Nephron (organoid): Measurements from ENCODE around the gene SLC35E1.

Experiments used
- H3K27ac Mint-ChIP-seq, 3 experiments: 2 replicates each; pipeline ENCODE4 v1.8.0; 2020; ENCODE audit warnings: mixed read lengths in 3 of 3, mild to moderate bottlenecking in 2 of 3, moderate library complexity in 1 of 3
- H3K27me3 Mint-ChIP-seq: 2 replicates; pipeline ENCODE4 v1.8.0; 2021; ENCODE audit warnings: low read depth, mild to moderate bottlenecking, moderate library complexity, mixed read lengths
- H3K36me3 Mint-ChIP-seq: 2 replicates; pipeline ENCODE4 v1.8.0; 2020; ENCODE audit warnings: low read depth, mixed read lengths
- H3K4me1 Mint-ChIP-seq: 2 replicates; pipeline ENCODE4 v1.8.0; 2020; ENCODE audit warnings: mixed read lengths
- H3K4me3 Mint-ChIP-seq, 3 experiments: 2 replicates each; pipeline ENCODE4 v1.8.0; 2020; ENCODE audit warnings: mild to moderate bottlenecking in 3 of 3, mixed read lengths in 3 of 3, moderate library complexity in 2 of 3
- H3K9me3 Mint-ChIP-seq: 2 replicates; pipeline ENCODE4 v1.8.0; 2020; ENCODE audit warnings: mixed read lengths
- CTCF ChIP-seq, 3 experiments: fragments of 200-600 bp; sonication (generic); IDR thresholded peaks; one replicate each; pipeline ENCODE4 v1.5.0; 2021; ENCODE audit warnings: antibody characterized with exemption in 3 of 3; ENCODE audit not compliant: unreplicated experiment in 3 of 3

Gene SLC35E1

GRCh38 chr19:16522559-16523377, 49.4 kb downstream of the SLC35E1 start:
- Mint-ChIP-seq H3K4me3 (no peak overlapping the region), H3K27me3 (no peaks in the 10 kb centered on the region), H3K9me3 (no peaks in the 10 kb centered on the region), H3K36me3 (peaks cover 52% of the 10 kb centered on the region), H3K27ac (no peak overlapping the region), H3K4me1 (no peaks in the 10 kb centered on the region)
- TF ChIP-seq CTCF (IDR thresholded peaks at IDR 0.05; ENCODE audit: unreplicated experiment in 3 of 3): no peak

- no peak for TF ChIP-seq CTCF (IDR thresholded peaks at IDR 0.05; ENCODE audit: unreplicated experiment in 3 of 3)
- Mint-ChIP-seq H3K27ac (no peak overlapping the region), H3K36me3 (peaks cover 54% of the 10 kb centered on the region), H3K9me3 (no peaks in the 10 kb centered on the region), H3K27me3 (no peaks in the 10 kb centered on the region), H3K4me1 (no peaks in the 10 kb centered on the region), H3K4me3 (no peak overlapping the region)
Observed at GRCh38 chr19:16521715-16522289, 50.4 kb downstream of the SLC35E1 start.

GRCh38 chr19:16520986-16521624, 51.1 kb downstream of the SLC35E1 start:
- H3K27me3 Mint-ChIP-seq: no peaks in the 10 kb centered on the region
- H3K4me3 Mint-ChIP-seq: no peak overlapping the region
- TF ChIP-seq CTCF (IDR thresholded peaks at IDR 0.05; ENCODE audit: unreplicated experiment in 3 of 3): no peak
- no peak overlapping the region for H3K27ac Mint-ChIP-seq
- peaks cover 51% of the 10 kb centered on the region for H3K36me3 Mint-ChIP-seq
- H3K4me1 Mint-ChIP-seq: no peaks in the 10 kb centered on the region
- H3K9me3 Mint-ChIP-seq: no peaks in the 10 kb centered on the region

- Mint-ChIP-seq H3K4me3 (no peak overlapping the region), H3K9me3 (no peaks in the 10 kb centered on the region), H3K36me3 (peaks cover 47% of the 10 kb centered on the region), H3K27me3 (no peaks in the 10 kb centered on the region), H3K27ac (no peak overlapping the region), H3K4me1 (no peaks in the 10 kb centered on the region)
- TF ChIP-seq CTCF (IDR thresholded peaks at IDR 0.05; ENCODE audit: unreplicated experiment in 3 of 3): no peak
Observed at GRCh38 chr19:16520074-16520973, 51.9 kb downstream of the SLC35E1 start.

- no peak overlapping the region for H3K27ac Mint-ChIP-seq
- no peaks in the 10 kb centered on the region for H3K9me3 Mint-ChIP-seq
- H3K27me3 Mint-ChIP-seq: no peaks in the 10 kb centered on the region
- no peak overlapping the region for H3K4me3 Mint-ChIP-seq
- TF ChIP-seq CTCF (IDR thresholded peaks at IDR 0.05; ENCODE audit: unreplicated experiment in 3 of 3): no peak
- peaks cover 47% of the 10 kb centered on the region for H3K36me3 Mint-ChIP-seq
- H3K4me1 Mint-ChIP-seq: no peaks in the 10 kb centered on the region
Observed at GRCh38 chr19:16519230-16519687, 53.0 kb downstream of the SLC35E1 start.
